Effector memory CD4-positive, alpha-beta T cell (primary cell): ENCODE results near the gene NCK2.
A peak's percentile ranks its signal among the peaks of the same experiment; 100 is the strongest.

Source experiments
- DNase-seq, 3 donors: peaks; one replicate each; pipeline ENCODE4 v3.0.0-alpha.2; 2020
- H3K27ac ChIP-seq: 2 replicates; pipeline ENCODE4 v1.7.0; 2013; ENCODE audit warnings: mild to moderate bottlenecking, low read length, moderate library complexity; ENCODE audit not compliant: insufficient read depth, poor library complexity, severe bottlenecking
- H3K27me3 ChIP-seq: replicated peaks from 2 replicates; pipeline ENCODE4 v1.7.0; 2013; ENCODE audit warnings: mild to moderate bottlenecking, low read length; ENCODE audit not compliant: insufficient read depth, control insufficient read depth, poor library complexity, severe bottlenecking
- H3K36me3 ChIP-seq: 2 replicates; pipeline ENCODE4 v1.7.0; 2013; ENCODE audit warnings: mild to moderate bottlenecking, low read length, moderate library complexity; ENCODE audit not compliant: control insufficient read depth, insufficient read depth
- H3K4me1 ChIP-seq: 2 replicates; pipeline ENCODE4 v1.7.0; 2013; ENCODE audit warnings: low read length, mild to moderate bottlenecking; ENCODE audit not compliant: control insufficient read depth, insufficient read depth, poor library complexity, severe bottlenecking
- H3K4me3 ChIP-seq: 2 replicates; pipeline ENCODE4 v1.7.0; 2013; ENCODE audit warnings: low read length, low read depth, mild to moderate bottlenecking; ENCODE audit not compliant: insufficient read depth, poor library complexity, severe bottlenecking
- H3K9me3 ChIP-seq: 2 replicates; pipeline ENCODE4 v1.7.0; 2013; ENCODE audit warnings: mild to moderate bottlenecking, low read length, moderate library complexity; ENCODE audit not compliant: control insufficient read depth

The NCK2 gene

GRCh38 chr2:105820151-105820550, 75.4 kb downstream of the NCK2 start:
- DNase-seq, result no peak
- Histone ChIP-seq H3K36me3 (peaks cover 9% of the 10 kb centered on the region), H3K27me3 (no peaks in the 10 kb centered on the region), H3K4me1 (peaks cover 32% of the 10 kb centered on the region), H3K27ac (no peak overlapping the region), H3K4me3 (no peak overlapping the region), H3K9me3 (no peaks in the 10 kb centered on the region)

GRCh38 chr2:105820691-105821090, 76.0 kb downstream of the NCK2 start:
- H3K27me3 ChIP-seq, result no peaks in the 10 kb centered on the region
- no peak overlapping the region for H3K27ac ChIP-seq
- peaks cover 9% of the 10 kb centered on the region for H3K36me3 ChIP-seq
- peaks cover 32% of the 10 kb centered on the region for H3K4me1 ChIP-seq
- no peak overlapping the region for H3K4me3 ChIP-seq
- H3K9me3 ChIP-seq, result no peaks in the 10 kb centered on the region
- no peak for DNase-seq

- Histone ChIP-seq H3K36me3 (peaks cover 9% of the 10 kb centered on the region), H3K27ac (peak overlapping the region; percentile 34), H3K4me3 (no peak overlapping the region), H3K4me1 (peaks cover 32% of the 10 kb centered on the region), H3K9me3 (no peaks in the 10 kb centered on the region), H3K27me3 (no peaks in the 10 kb centered on the region)
- no peak for DNase-seq
Measured at GRCh38 chr2:105821428-105822125, 76.9 kb downstream of the NCK2 start.

- no peak for DNase-seq
- H3K27me3 ChIP-seq, result no peaks in the 10 kb centered on the region
- no peak overlapping the region for H3K4me3 ChIP-seq
- H3K27ac ChIP-seq, result peak overlapping the region; percentile 34
- no peaks in the 10 kb centered on the region for H3K9me3 ChIP-seq
- peaks cover 32% of the 10 kb centered on the region for H3K4me1 ChIP-seq
- H3K36me3 ChIP-seq, result peaks cover 7% of the 10 kb centered on the region
Measured at GRCh38 chr2:105822186-105822585, 77.5 kb downstream of the NCK2 start.

GRCh38 chr2:105824446-105824845, 79.7 kb downstream of the NCK2 start:
- no peak overlapping the region for H3K4me3 ChIP-seq
- peaks cover 39% of the 10 kb centered on the region for H3K4me1 ChIP-seq
- no peak for DNase-seq
- H3K36me3 ChIP-seq, result peaks cover 7% of the 10 kb centered on the region
- H3K27ac ChIP-seq, result peak overlapping the region; percentile 6
- H3K9me3 ChIP-seq, result no peaks in the 10 kb centered on the region
- no peaks in the 10 kb centered on the region for H3K27me3 ChIP-seq

- peaks cover 4% of the 10 kb centered on the region for H3K36me3 ChIP-seq
- no peak for DNase-seq
- peaks cover 23% of the 10 kb centered on the region for H3K4me1 ChIP-seq
- peak overlapping the region; percentile 47 for H3K27ac ChIP-seq
- no peaks in the 10 kb centered on the region for H3K9me3 ChIP-seq
- H3K27me3 ChIP-seq, result no peaks in the 10 kb centered on the region
- H3K4me3 ChIP-seq, result no peak overlapping the region
Measured at GRCh38 chr2:105827351-105828096, 82.8 kb downstream of the NCK2 start.

GRCh38 chr2:105828558-105828957, 83.8 kb downstream of the NCK2 start:
- Histone ChIP-seq H3K27me3 (no peaks in the 10 kb centered on the region), H3K9me3 (no peaks in the 10 kb centered on the region), H3K27ac (no peak overlapping the region), H3K36me3 (peaks cover 4% of the 10 kb centered on the region), H3K4me1 (peaks cover 14% of the 10 kb centered on the region), H3K4me3 (no peak overlapping the region)
- no peak for DNase-seq

GRCh38 chr2:105834931-105835330, 90.2 kb downstream of the NCK2 start:
- Histone ChIP-seq H3K4me3 (no peak overlapping the region), H3K9me3 (peaks cover 7% of the 10 kb centered on the region), H3K36me3 (peaks cover 4% of the 10 kb centered on the region), H3K27ac (peak overlapping the region; percentile 24), H3K27me3 (no peaks in the 10 kb centered on the region), H3K4me1 (peaks cover 27% of the 10 kb centered on the region)
- DNase-seq, result no peak

GRCh38 chr2:105836341-105836740, 91.6 kb downstream of the NCK2 start:
- H3K4me3 ChIP-seq, result no peak overlapping the region
- peaks cover 41% of the 10 kb centered on the region for H3K4me1 ChIP-seq
- peaks cover 7% of the 10 kb centered on the region for H3K9me3 ChIP-seq
- H3K27me3 ChIP-seq, result no peaks in the 10 kb centered on the region
- H3K27ac ChIP-seq, result peak overlapping the region; percentile 25
- H3K36me3 ChIP-seq, result peaks cover 4% of the 10 kb centered on the region
- no peak for DNase-seq
